Common myeloid progenitor, CD34-positive (primary cell): ENCODE data around the gene TRIM9.

Experiments
- CTCF ChIA-PET: fragments of 350-600 bp; sonication (Branson Sonifier 250); formaldehyde crosslinking; loops from one replicate; lab custom pipeline; 2021; ENCODE audit warnings: antibody characterized with exemption; lab: Charles Lee
- POLR2A ChIA-PET: fragments of 350-600 bp; sonication (Branson Sonifier 250); formaldehyde crosslinking; loops from one replicate; lab custom pipeline; 2021; ENCODE audit warnings: antibody characterized with exemption; lab: Charles Lee
- DNase-seq, 3 donors: peaks; one replicate each; pipeline versions ENCODE4 v3.0.0 to v3.0.0-alpha.2; 2013
- H3K27ac ChIP-seq, 2 experiments: 1 replicate in 1 of 2; 2 replicates in 1 of 2; pipeline ENCODE4 v1.7.0; 2013; ENCODE audit warnings: inconsistent platforms in 2 of 2, low read length in 2 of 2, mild to moderate bottlenecking in 2 of 2, low read depth in 1 of 2, moderate library complexity in 1 of 2; ENCODE audit not compliant: severe bottlenecking in 2 of 2, insufficient read depth in 1 of 2, poor library complexity in 1 of 2
- H3K27me3 ChIP-seq, 5 experiments: replicated peaks in 2 of 5; 1 replicate in 3 of 5; 2 replicates in 2 of 5; pipeline versions ENCODE4 v1.6.1 to v1.7.0; 2013; ENCODE audit warnings: low read length in 4 of 5, mild to moderate bottlenecking in 2 of 5, moderate library complexity in 2 of 5, inconsistent platforms in 1 of 5; ENCODE audit not compliant: insufficient read depth in 5 of 5, control insufficient read depth in 4 of 5
- H3K36me3 ChIP-seq, 4 experiments: 1 replicate in 2 of 4; 2 replicates in 2 of 4; pipeline versions ENCODE4 v1.6.1 to v1.7.0; 2013; ENCODE audit warnings: low read length in 3 of 4, control low read depth in 1 of 4, mild to moderate bottlenecking in 1 of 4; ENCODE audit not compliant: control insufficient read depth in 4 of 4, insufficient read depth in 4 of 4
- H3K4me1 ChIP-seq, 4 experiments: 1 replicate in 3 of 4; 2 replicates in 1 of 4; pipeline versions ENCODE4 v1.6.1 to v1.7.1; 2013; ENCODE audit warnings: low read length in 3 of 4, mild to moderate bottlenecking in 3 of 4, control low read depth in 1 of 4, inconsistent platforms in 1 of 4, moderate library complexity in 1 of 4; ENCODE audit not compliant: control insufficient read depth in 4 of 4, insufficient read depth in 4 of 4; ENCODE audit errors: control extremely low read depth in 1 of 4
- H3K4me3 ChIP-seq, 7 experiments: 1 replicate in 4 of 7; 2 replicates in 3 of 7; pipeline versions ENCODE4 v1.5.1 to v1.7.0; 2013; ENCODE audit warnings: mild to moderate bottlenecking in 7 of 7, low read length in 6 of 7, moderate library complexity in 6 of 7, inconsistent platforms in 2 of 7, low read depth in 2 of 7, control low read depth in 1 of 7; ENCODE audit not compliant: insufficient read depth in 4 of 7, control insufficient read depth in 1 of 7; ENCODE audit errors: extremely low read depth in 1 of 7
- H3K9me3 ChIP-seq, 5 experiments: 1 replicate in 4 of 5; 2 replicates in 1 of 5; pipeline versions ENCODE4 v1.6.1 to v1.7.1; 2013; ENCODE audit warnings: low read length in 4 of 5, mild to moderate bottlenecking in 2 of 5, inconsistent platforms in 1 of 5, low read depth in 1 of 5, moderate library complexity in 1 of 5; ENCODE audit not compliant: control insufficient read depth in 4 of 5, insufficient read depth in 2 of 5; ENCODE audit errors: control extremely low read depth in 1 of 5
- WGBS: methylation state at CpG from one replicate; pipeline ENCODE4 v1.1.5; 2013; ENCODE audit not compliant: insufficient coverage; 5-methylcytosine and 5-hydroxymethylcytosine counted together

Gene TRIM9

DNA sequence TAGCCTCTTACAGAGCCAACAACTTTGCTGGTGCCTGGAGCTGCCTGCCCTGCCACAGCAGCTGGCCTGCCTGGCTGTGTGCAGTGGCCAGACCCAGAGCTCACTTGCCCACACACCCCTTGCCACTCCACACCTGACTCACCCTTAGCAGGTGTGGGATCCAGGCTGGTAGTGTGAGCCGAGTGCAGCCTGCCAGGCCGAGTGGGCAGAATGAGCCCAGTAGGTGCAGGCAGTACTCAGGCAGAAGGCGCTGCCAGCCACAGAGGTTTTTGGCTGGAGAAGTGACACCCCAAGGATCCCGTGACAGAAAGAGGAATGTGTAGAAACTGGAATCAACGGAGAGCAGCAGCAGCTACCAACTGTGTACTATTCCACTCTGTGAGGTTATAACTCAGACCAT is 120.8 kb downstream of the TRIM9 start:
- H3K4me3 ChIP-seq: no peak overlapping the region
- no peak for DNase-seq
- H3K9me3 ChIP-seq: no peaks in the 10 kb centered on the region
- no peaks in the 10 kb centered on the region for H3K4me1 ChIP-seq
- no peaks in the 10 kb centered on the region for H3K27me3 ChIP-seq
- H3K27ac ChIP-seq: no peak overlapping the region
- POLR2A ChIA-PET: no interaction called here
- CTCF ChIA-PET: interaction anchor here (0.8 to 1.2 kb wide), 2 partner anchors 11 to 39 kb away, joined by 3 to 4 read pairs; no protein-coding TSS in a partner anchor
- 100% methylated on average over 3 of the region's 5 CpGs for WGBS
- no peaks in the 10 kb centered on the region for H3K36me3 ChIP-seq

DNA sequence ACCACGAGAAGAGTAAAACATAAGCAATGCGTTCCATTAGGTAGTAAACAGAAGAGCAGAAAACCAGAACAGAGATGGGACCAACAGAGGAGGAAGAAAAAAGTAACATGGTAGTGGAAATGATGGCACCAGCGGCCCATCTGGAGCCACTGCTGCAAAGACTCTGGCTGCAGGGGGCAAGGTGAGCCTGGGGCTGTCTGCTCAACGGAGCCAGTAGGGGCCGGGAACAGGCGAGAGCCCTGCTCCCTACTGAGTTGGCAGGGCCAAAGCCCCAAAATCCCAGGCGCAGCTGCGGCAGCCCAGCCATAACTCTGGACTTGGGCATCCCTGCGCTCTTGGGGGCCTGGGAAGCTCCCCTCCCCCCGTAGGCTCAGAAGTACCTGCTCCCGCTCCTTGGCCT is 122.2 kb downstream of the TRIM9 start:
- no peaks in the 10 kb centered on the region for H3K9me3 ChIP-seq
- CTCF ChIA-PET: no interaction called here
- H3K4me1 ChIP-seq: peaks cover 0 to 4% (median 3%) of the 10 kb centered on the region in 4 experiments
- no peak overlapping the region for H3K27ac ChIP-seq
- H3K36me3 ChIP-seq: no peaks in the 10 kb centered on the region
- WGBS: 99% methylated on average over 11 of the region's 11 CpGs
- no peaks in the 10 kb centered on the region for H3K27me3 ChIP-seq
- POLR2A ChIA-PET: no interaction called here
- no peak for DNase-seq
- H3K4me3 ChIP-seq: no peak overlapping the region

DNA sequence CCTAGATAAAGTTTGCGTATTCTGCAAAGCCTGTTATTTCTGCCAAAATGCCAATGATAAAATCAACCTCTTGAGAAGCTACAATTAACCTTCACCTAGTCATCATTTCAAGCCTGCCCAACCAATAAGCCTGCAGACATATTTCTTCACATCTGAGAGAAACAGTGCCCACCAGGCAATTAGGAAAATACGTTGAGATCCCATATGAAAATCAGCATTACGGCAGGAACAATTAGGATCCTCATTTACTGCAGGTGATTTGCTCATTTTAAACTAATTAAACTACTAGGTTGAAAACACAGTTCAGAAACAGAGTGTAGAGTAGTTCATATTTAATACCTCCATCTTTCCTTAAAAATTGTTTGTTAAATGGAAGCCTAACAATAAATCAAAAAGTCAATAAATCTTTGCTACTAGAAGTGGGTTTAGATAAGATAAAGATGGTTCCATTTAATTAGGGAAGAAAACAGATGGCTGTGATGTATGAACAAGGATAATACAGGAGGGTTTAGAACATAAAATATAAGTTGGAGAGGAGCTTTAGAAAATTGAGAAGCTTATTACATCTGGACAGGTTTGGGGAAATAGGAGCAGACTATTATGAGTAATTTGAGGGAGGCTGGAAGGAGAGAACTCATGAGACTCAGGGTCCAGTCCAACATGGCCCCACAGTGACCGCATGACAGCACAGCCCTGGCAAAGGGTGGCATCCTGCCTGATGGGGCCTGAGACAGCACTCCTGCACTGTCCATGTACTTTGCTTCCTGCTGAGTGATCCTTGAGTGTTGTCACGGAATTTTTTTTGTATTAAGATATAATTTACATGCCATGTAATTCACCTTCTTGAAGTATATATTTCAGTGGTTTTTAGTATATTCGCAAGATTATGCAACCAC is 123.8 kb downstream of the TRIM9 start:
- Histone ChIP-seq H3K4me3 (no peak overlapping the region), H3K36me3 (no peaks in the 10 kb centered on the region), H3K27me3 (no peaks in the 10 kb centered on the region), H3K9me3 (no peaks in the 10 kb centered on the region), H3K4me1 (peaks cover 0 to 9% (median 5%) of the 10 kb centered on the region in 4 experiments), H3K27ac (no peak overlapping the region)
- ChIA-PET POLR2A (no interaction called here), CTCF (interaction anchor here (0.7 kb wide), 1 partner anchor 974 kb away, joined by 4 read pairs; no protein-coding TSS in a partner anchor)
- 92% methylated on average over 2 of the region's 6 CpGs for WGBS
- DNase-seq: no peak

DNA sequence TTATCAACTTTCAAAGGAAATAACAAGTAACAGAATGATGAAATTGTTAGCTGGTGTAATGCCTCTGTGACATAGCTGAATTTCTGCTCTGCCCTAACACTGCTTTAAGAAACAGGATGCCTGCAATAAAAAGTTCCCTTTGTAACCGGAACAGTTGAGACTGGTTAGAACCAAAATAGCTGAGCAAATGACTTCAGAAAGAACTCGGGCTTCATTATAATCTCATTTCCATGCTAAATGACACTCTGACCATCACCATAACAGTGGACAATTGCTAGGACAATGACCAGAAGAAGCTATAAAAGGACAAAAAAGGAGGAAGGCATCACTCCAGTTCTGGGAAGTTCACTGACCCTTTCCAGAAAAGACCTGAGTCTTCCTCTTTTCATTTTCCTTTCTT is 127.1 kb downstream of the TRIM9 start:
- DNase-seq: peak in 2 of 3 donors; percentile 52 to 56
- ChIA-PET POLR2A (no interaction called here), CTCF (interaction anchor here (1.0 to 1.2 kb wide), 2 partner anchors 10 kb away, joined by 3 to 4 read pairs; no protein-coding TSS in a partner anchor)
- Histone ChIP-seq H3K27me3 (no peaks in the 10 kb centered on the region), H3K4me3 (peak overlapping the region in 3 of 7 experiments; percentile 30 to 42 (median 32)), H3K36me3 (no peaks in the 10 kb centered on the region), H3K9me3 (no peaks in the 10 kb centered on the region), H3K27ac (no peak overlapping the region), H3K4me1 (peaks cover 4 to 26% (median 7%) of the 10 kb centered on the region in 4 experiments)
- 5% methylated on average over 2 of the region's 2 CpGs for WGBS

DNA sequence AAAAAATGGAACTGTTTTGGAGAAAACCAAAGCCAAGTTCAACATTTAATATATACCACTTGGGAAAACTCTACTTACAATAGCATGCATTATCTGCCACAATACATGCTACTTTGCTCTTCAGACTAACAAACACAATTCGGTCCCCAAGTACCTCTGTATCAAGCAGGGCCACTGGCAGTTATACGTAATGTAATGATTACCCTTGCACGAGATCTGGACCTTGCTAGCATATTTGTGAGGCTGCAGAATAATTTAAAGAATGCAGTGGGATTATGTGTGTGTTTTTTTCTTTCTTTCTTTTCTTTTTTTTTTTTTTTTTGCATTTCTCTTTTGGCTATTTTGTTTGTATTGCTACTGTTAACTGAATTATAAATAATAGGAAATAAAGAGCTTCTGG is 127.8 kb downstream of the TRIM9 start:
- no peaks in the 10 kb centered on the region for H3K9me3 ChIP-seq
- peaks cover 4 to 31% (median 8%) of the 10 kb centered on the region in 4 experiments for H3K4me1 ChIP-seq
- H3K27ac ChIP-seq: no peak overlapping the region
- DNase-seq: no peak
- H3K27me3 ChIP-seq: no peaks in the 10 kb centered on the region
- no peak overlapping the region for H3K4me3 ChIP-seq
- ChIA-PET CTCF (interaction anchor here (1.0 to 1.2 kb wide), 2 partner anchors 9 to 11 kb away, joined by 3 to 4 read pairs; no protein-coding TSS in a partner anchor), POLR2A (no interaction called here)
- WGBS: no CpG with 5 or more reads among the region's 3 CpGs
- no peaks in the 10 kb centered on the region for H3K36me3 ChIP-seq

DNA sequence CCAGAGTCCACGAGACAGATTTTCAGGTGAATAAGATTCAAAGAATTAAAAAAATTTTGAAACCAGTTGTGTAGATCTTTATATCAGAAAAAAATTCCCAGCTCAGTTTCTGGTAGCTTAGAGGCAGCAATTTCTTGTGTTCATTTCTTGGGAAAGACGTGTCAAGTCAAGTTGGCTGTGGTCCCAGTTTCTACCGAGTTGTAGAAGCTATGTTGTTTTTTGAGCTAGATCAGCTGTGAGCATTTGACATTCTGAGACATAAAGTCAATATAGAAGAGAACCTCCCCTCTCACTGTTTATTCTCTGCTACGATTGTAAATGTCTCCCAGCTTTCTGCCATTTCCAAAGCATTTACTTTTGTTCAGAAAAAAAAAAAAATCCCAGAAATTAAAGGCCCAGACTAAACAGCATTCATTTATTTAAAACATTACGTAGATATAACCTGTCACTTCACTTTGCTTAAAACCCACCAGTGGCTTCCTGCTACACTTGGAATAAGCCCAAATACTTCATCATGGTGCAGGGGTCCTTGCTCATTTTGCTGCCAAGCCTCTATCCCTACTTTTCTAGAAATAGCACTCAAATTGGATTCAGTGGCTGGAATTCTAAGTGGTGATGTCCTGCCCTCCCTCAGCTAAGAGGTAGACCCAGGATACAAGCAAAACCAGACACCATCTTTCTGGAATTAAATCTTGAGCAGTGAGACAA is 130.1 kb downstream of the TRIM9 start:
- H3K27me3 ChIP-seq: no peaks in the 10 kb centered on the region
- no peak overlapping the region for H3K27ac ChIP-seq
- peak in 1 of 3 donors; percentile 24 for DNase-seq
- peaks cover 8 to 47% (median 16%) of the 10 kb centered on the region in 4 experiments for H3K4me1 ChIP-seq
- no peaks in the 10 kb centered on the region for H3K36me3 ChIP-seq
- no peak overlapping the region for H3K4me3 ChIP-seq
- H3K9me3 ChIP-seq: no peaks in the 10 kb centered on the region
- CTCF ChIA-PET: interaction anchor here (0.9 to 2.5 kb wide), 2 partner anchors 11 to 32 kb away, joined by 3 to 16 read pairs; no protein-coding TSS in a partner anchor
- WGBS: 21% methylated on average over 5 of the region's 5 CpGs
- POLR2A ChIA-PET: no interaction called here
